Measurements from ENCODE around the gene ZNF891. TPM values are rescaled to one million over a fixed set of nuclear protein-coding genes. Genes with fewer than 3 reads are reported as not detected.
A peak's percentile ranks its signal among the peaks of the same experiment; 100 is the strongest.

The ZNF891 gene
- total and polyA plus RNA-seq, 2 of the 13 experiments (the other 11 are each of a cell fraction or from before 2014, with no cell fraction given) = 1.3 to 2.1 TPM

GRCh38 chr12:133080368-133081158 lies 49.5 kb downstream of the ZNF891 start, which contains the start of gene ZNF140 (continued):
- no peak for TF ChIP-seq SNAPC5 (CRISPR knock-in tag; IDR thresholded peaks at IDR 0.05; ENCODE audit: borderline replicate concordance)
- TF ChIP-seq ZNF207 (IDR thresholded peaks at IDR 0.05; ENCODE audit: borderline replicate concordance) = no peak
- TF ChIP-seq ZHX2 (IDR thresholded peaks at IDR 0.05; ENCODE audit: low read depth) = peak; percentile 82
- peak; percentile 22; the same call in 1 of the 2 replicates for TF ChIP-seq ZHX2 (CRISPR knock-in tag; IDR thresholded peaks at IDR 0.05; ENCODE audit: borderline replicate concordance)
- peak; percentile 48; the same call in 1 of the 2 replicates for TF ChIP-seq FOSL1 (CRISPR knock-in tag; IDR thresholded peaks at IDR 0.05; ENCODE audit: borderline replicate concordance)
- no peak; the same call in 1 of the 2 replicates for TF ChIP-seq SPEN (CRISPR knock-in tag; IDR thresholded peaks at IDR 0.05; ENCODE audit: low read depth)
- peak; percentile 90 for TF ChIP-seq YEATS4 (CRISPR knock-in tag; IDR thresholded peaks at IDR 0.05; ENCODE audit: borderline replicate concordance)
- no peak; the same call in 1 of the 2 replicates for TF ChIP-seq ZNF790 (CRISPR knock-in tag; IDR thresholded peaks at IDR 0.05; ENCODE audit: borderline replicate concordance)
- TF ChIP-seq CHCHD3 (CRISPR knock-in tag; IDR thresholded peaks at IDR 0.05) = no peak
- TF ChIP-seq FOXO1 (CRISPR knock-in tag; IDR thresholded peaks at IDR 0.05) = no peak
- no peak for TF ChIP-seq FOXP1 (IDR thresholded peaks at IDR 0.05)
- no peak; the same call in 1 of the 2 replicates for TF ChIP-seq FOXP1 (CRISPR knock-in tag; IDR thresholded peaks at IDR 0.05)
- TF ChIP-seq ZNF660 (CRISPR knock-in tag; IDR thresholded peaks at IDR 0.05; ENCODE audit: borderline replicate concordance, low read depth) = no peak
- TF ChIP-seq ZNF101 (CRISPR knock-in tag; IDR thresholded peaks at IDR 0.05; ENCODE audit: borderline replicate concordance, low read depth) = no peak
- no peak for TF ChIP-seq ZNF724P (CRISPR knock-in tag; IDR thresholded peaks at IDR 0.05; ENCODE audit: borderline replicate concordance)
- TF ChIP-seq U2AF2 (IDR thresholded peaks at IDR 0.05; ENCODE audit: low read depth, low read length) = no peak
- no peak for TF ChIP-seq ZNF142 (CRISPR knock-in tag; IDR thresholded peaks at IDR 0.05)
- peak; percentile 84 for TF ChIP-seq ZFX (CRISPR knock-in tag; IDR thresholded peaks at IDR 0.05; ENCODE audit: low read depth)

Data from HepG2 (cell line).